ENCODE data around the gene BAG5.

DNA sequence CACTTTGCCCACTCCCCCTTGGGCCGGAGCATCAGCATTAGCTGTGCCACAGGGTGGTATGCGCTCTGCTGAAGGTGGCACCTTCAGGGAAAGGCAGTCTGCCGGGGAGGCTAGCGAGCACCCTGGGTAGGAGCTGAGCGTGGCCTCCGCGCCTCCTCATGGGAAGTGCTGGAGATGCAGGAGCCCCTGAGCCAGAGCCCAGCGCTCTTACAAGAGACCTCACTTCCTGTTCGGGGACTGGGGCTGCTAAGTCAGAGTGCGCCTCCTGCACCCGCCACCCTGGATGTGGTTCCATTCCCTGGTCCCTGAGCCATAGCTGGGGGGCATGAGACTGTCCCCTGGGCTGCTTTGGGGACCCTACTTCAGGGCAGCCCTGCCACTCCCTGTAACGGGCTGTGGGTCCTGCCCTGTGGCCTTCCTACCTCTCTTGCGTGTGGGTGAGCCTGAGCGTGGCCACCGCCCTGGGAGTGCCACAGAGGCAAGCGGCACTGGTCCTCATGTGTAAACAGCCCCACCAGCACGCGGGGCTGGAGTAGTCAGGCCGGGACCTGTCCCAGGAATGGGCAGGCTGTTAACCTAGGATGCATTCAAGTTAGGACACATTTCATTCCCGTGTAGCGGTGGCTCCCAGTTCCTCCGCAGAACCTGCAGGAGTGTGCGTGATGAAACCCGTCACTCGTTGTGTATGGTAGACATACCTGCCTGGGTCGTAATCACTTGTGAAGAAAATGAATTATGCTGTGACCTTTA, 19.7 kb upstream of the BAG5 start:
- TF ChIP-seq CTCF (IDR thresholded peaks at IDR 0.05) = no peak
- TF ChIP-seq POLR2AphosphoS5 (IDR thresholded peaks at IDR 0.05; ENCODE audit: low read depth, low read length) = no peak
- TF ChIP-seq REST (IDR thresholded peaks at IDR 0.05; ENCODE audit: insufficient read depth in 1 of 2, low read depth in 2 of 2, low read length in 1 of 2) = no peak
- TF ChIP-seq SIN3A (IDR thresholded peaks at IDR 0.05; ENCODE audit: borderline replicate concordance, insufficient read depth, low read depth, low read length) = no peak
- no peak for TF ChIP-seq TCF7L2 (IDR thresholded peaks at IDR 0.05; ENCODE audit: low read depth, low read length)
